SU-DHL-6 (cell line): Measurements from ENCODE around the gene CNTN6.

Experiments
- H2AFZ ChIP-seq: fragments of 200-600 bp; sonication (generic); 2 replicates; pipeline ENCODE4 v1.6.1; 2014; ENCODE audit warnings: low read depth, mild to moderate bottlenecking, moderate library complexity, mixed read lengths, antibody characterized with exemption, low read length; ENCODE audit not compliant: severe bottlenecking
- H3F3A ChIP-seq: fragments of 200-600 bp; shearing (Covaris generic); 2 replicates; pipeline ENCODE4 v1.6.0; 2016; ENCODE audit warnings: antibody characterized with exemption, mild to moderate bottlenecking; ENCODE audit not compliant: insufficient read depth
- H3K27ac ChIP-seq: fragments of 200-600 bp; sonication (generic); 2 replicates; pipeline ENCODE4 v1.5.1; 2016; ENCODE audit warnings: low read depth, mild to moderate bottlenecking, low read length, moderate library complexity, mixed read lengths
- H3K27me3 ChIP-seq: fragments of 200-600 bp; sonication (generic), shearing (Covaris generic); 2 replicates; pipeline ENCODE4 v1.6.0; 2014; ENCODE audit warnings: mild to moderate bottlenecking, low read length
- H3K36me3 ChIP-seq: fragments of 200-600 bp; sonication (generic); 2 replicates; pipeline ENCODE4 v1.6.1; 2014; ENCODE audit warnings: mild to moderate bottlenecking, low read length, mixed read lengths
- H3K4me2 ChIP-seq: fragments of 300-600, 200-600 bp; shearing (Covaris generic), sonication (generic); 2 replicates; pipeline ENCODE4 v1.6.0; 2014; ENCODE audit warnings: low read length, low read depth, mild to moderate bottlenecking; ENCODE audit not compliant: poor library complexity, severe bottlenecking
- H3K4me3 ChIP-seq: fragments of 200-600 bp; sonication (generic); 2 replicates; pipeline ENCODE4 v1.5.1; 2014; ENCODE audit warnings: antibody characterized with exemption, low read length, mild to moderate bottlenecking, mixed read lengths; ENCODE audit not compliant: insufficient read depth, poor library complexity, severe bottlenecking
- H3K79me2 ChIP-seq: fragments of 200-600 bp; sonication (generic); 2 replicates; pipeline ENCODE4 v1.6.1; 2014; ENCODE audit warnings: mild to moderate bottlenecking, low read length, moderate library complexity; ENCODE audit not compliant: insufficient read depth
- H3K9ac ChIP-seq: fragments of 200-600 bp; sonication (generic); 2 replicates; pipeline ENCODE4 v1.7.0; 2014; ENCODE audit warnings: mild to moderate bottlenecking, low read length
- H3K9me2 ChIP-seq: fragments of 200-600 bp; sonication (generic); replicated peaks from 2 replicates; pipeline ENCODE4 v1.6.1; 2014; ENCODE audit warnings: low read length; ENCODE audit not compliant: insufficient read depth
- H3K9me3 ChIP-seq: fragments of 200-600 bp; sonication (generic); 2 replicates; pipeline ENCODE4 v1.6.1; 2014; ENCODE audit warnings: low read length, mixed read lengths; ENCODE audit not compliant: insufficient read depth
- H4K20me1 ChIP-seq: fragments of 200-600 bp; sonication (generic); 2 replicates; pipeline ENCODE4 v1.6.1; 2014; ENCODE audit warnings: low read depth, mild to moderate bottlenecking, antibody characterized with exemption, low read length, moderate library complexity, mixed read lengths
- CTCF ChIP-seq: fragments of 200-600 bp; sonication (generic); IDR thresholded peaks from one replicate; pipeline ENCODE4 v1.5.1; 2017; ENCODE audit warnings: antibody characterized with exemption, mild to moderate bottlenecking, low read length, moderate library complexity; ENCODE audit not compliant: insufficient read depth, poor library complexity, severe bottlenecking
- EZH2phosphoT487 ChIP-seq: fragments of 200-600 bp; sonication (generic), shearing (Covaris generic); conservative IDR thresholded peaks from 2 replicates; pipeline ENCODE4 v1.6.1; 2018; ENCODE audit warnings: mild to moderate bottlenecking, antibody characterized with exemption, low read length, moderate library complexity, mixed read lengths

CNTN6 gene

GRCh38 chr3:1350885-1351284 lies 258.1 kb downstream of the CNTN6 start:
- no peaks in the 10 kb centered on the region for H3K27me3 ChIP-seq
- H3F3A ChIP-seq, result no peaks in the 10 kb centered on the region
- no peaks in the 10 kb centered on the region for H4K20me1 ChIP-seq
- no peak overlapping the region for H3K9ac ChIP-seq
- H2AFZ ChIP-seq, result no peak overlapping the region
- H3K9me2 ChIP-seq, result no peaks in the 10 kb centered on the region
- no peak overlapping the region for H3K27ac ChIP-seq
- no peaks in the 10 kb centered on the region for H3K9me3 ChIP-seq
- H3K4me3 ChIP-seq, result no peak overlapping the region
- TF ChIP-seq CTCF (no peak), EZH2phosphoT487 (no peak)
- no peaks in the 10 kb centered on the region for H3K36me3 ChIP-seq
- H3K79me2 ChIP-seq, result no peaks in the 10 kb centered on the region
- H3K4me2 ChIP-seq, result no peak overlapping the region

- Histone ChIP-seq H3K4me2 (no peak overlapping the region), H3K9me2 (no peaks in the 10 kb centered on the region), H4K20me1 (no peaks in the 10 kb centered on the region), H3K9me3 (no peaks in the 10 kb centered on the region), H3F3A (no peaks in the 10 kb centered on the region), H3K79me2 (no peaks in the 10 kb centered on the region), H3K27me3 (no peaks in the 10 kb centered on the region; the same call in 1 of the 2 replicates), H3K9ac (no peak overlapping the region), H3K36me3 (no peaks in the 10 kb centered on the region), H3K27ac (no peak overlapping the region), H3K4me3 (no peak overlapping the region), H2AFZ (no peak overlapping the region)
- TF ChIP-seq CTCF (no peak), EZH2phosphoT487 (no peak)
Measured at GRCh38 chr3:1355691-1356090, 262.9 kb downstream of the CNTN6 start.

GRCh38 chr3:1356101-1356500 lies 263.3 kb downstream of the CNTN6 start:
- no peaks in the 10 kb centered on the region; the same call in 1 of the 2 replicates for H3K27me3 ChIP-seq
- no peaks in the 10 kb centered on the region for H3K9me2 ChIP-seq
- no peak overlapping the region for H3K9ac ChIP-seq
- no peak overlapping the region for H2AFZ ChIP-seq
- H3K4me2 ChIP-seq, result no peak overlapping the region
- TF ChIP-seq CTCF, result no peak
- no peak for TF ChIP-seq EZH2phosphoT487
- H3F3A ChIP-seq, result no peaks in the 10 kb centered on the region
- no peaks in the 10 kb centered on the region for H3K79me2 ChIP-seq
- H3K27ac ChIP-seq, result no peak overlapping the region
- no peaks in the 10 kb centered on the region for H3K9me3 ChIP-seq
- H3K4me3 ChIP-seq, result no peak overlapping the region
- no peaks in the 10 kb centered on the region for H3K36me3 ChIP-seq
- no peaks in the 10 kb centered on the region for H4K20me1 ChIP-seq
